ENCODE results near the gene SLC5A9. TPM values are rescaled to one million over a fixed set of nuclear protein-coding genes. Genes with fewer than 3 reads are reported as not detected.

The SLC5A9 gene
- 6.4 and 6.7 TPM in 2 replicates for total RNA-seq (2014; rRNA removed; shearing (Covaris generic))

DNA sequence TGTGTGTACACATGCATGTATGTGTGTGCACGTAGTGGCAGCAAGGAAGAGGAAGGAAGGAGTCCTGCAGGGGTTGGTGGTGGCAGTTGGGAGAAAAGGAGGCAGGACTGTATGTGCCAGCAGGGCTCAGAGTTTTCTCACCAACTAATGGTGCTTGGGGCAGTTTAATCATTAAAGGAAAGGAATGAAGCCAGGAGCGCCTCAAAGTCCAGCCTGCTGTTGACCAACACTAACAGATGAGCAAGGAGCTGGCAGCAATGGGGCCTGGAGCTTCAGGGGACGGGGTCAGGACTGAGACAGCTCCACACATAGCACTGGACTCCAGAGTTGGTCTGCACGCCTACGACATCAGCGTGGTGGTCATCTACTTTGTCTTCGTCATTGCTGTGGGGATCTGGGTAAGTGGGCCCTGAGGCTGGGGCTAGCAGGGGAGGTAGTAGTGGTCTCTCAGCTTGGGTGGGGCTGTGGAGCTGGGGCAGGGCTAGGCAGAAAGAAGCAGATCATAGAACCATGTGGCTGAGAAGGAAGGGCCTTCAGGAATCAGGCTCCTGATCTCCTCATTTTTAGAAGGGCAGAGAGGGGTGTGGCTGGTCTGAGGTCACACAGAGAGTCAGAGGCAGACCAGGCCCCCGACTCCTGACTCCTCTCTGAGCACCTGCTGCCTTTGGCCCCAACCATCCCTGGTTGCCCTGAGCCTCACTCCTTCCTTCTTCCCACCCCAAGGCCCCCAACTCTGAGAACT, at the start of gene SLC5A9:
Gene SLC5A9, plus strand, starts transcription at position 216 of the 742 bp plus-strand sequence. Its CDS starts 21 bp downstream, at position 237.
- Histone ChIP-seq H3K36me3 (replicated peaks; ENCODE audit: control insufficient read depth, insufficient read depth, low read length) (no peaks in the 10 kb centered on the region), H3K4me3 (ENCODE audit: insufficient read depth, low read depth, low read length) (no peak within 1 kb of the TSS), H3K27me3 (ENCODE audit: control insufficient read depth, insufficient read depth, low read length) (no peaks in the 10 kb centered on the region; the same call in 1 of the 2 replicates)
- DNase-seq = no peak

DNA sequence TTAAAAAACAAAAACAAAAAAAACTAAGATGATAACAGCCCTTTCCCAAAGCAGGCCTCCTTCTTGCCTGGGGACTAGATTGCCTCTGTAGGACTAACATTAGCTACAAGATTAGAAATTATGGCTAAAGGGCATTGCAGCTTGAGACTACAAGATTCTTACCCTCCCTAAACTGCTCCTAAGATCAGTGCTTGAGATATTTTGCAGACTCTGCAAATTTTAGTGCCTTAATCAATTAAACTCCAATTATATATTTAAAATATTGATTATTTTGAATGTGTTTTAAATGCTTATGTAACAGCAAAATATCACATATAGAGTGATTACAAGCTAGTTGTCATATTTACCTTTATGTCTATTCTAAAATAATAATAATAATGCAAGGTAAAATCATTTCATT, 47.4 kb upstream of the SLC5A9 start:
- no peaks in the 10 kb centered on the region for H3K27me3 ChIP-seq (ENCODE audit: control insufficient read depth, insufficient read depth, low read length)

DNA sequence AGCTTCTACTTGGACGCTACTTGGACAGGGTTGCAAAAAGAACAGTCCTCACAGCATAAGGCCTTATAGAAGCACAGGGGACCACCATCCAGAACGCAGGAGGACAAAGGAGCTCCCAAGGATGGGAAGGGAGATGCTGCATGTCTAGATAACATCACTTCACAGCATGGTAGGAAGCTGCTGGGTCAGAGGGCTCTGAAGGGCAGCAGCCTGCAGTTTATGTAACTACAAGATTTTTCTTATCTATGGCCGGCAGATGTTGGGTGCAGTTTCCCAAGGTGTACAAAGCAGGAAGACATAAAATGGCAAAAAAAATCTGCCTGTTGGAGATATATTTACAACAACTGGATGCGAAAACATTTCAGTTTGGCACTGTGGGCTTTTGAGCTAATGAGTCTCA, 45.3 kb upstream of the SLC5A9 start:
- H3K36me3 ChIP-seq (replicated peaks; ENCODE audit: control insufficient read depth, insufficient read depth, low read length) = no peaks in the 10 kb centered on the region
- DNase-seq = peak; percentile 14
- H3K27me3 ChIP-seq (ENCODE audit: control insufficient read depth, insufficient read depth, low read length) = no peaks in the 10 kb centered on the region
- no peak overlapping the region for H3K4me3 ChIP-seq (ENCODE audit: insufficient read depth, low read depth, low read length)

More for the DNA sequence above, 47.4 kb upstream of the SLC5A9 start:
- Histone ChIP-seq H3K4me3 (ENCODE audit: insufficient read depth, low read depth, low read length) (no peak overlapping the region), H3K36me3 (replicated peaks; ENCODE audit: control insufficient read depth, insufficient read depth, low read length) (no peaks in the 10 kb centered on the region)
- DNase-seq = no peak

DNA sequence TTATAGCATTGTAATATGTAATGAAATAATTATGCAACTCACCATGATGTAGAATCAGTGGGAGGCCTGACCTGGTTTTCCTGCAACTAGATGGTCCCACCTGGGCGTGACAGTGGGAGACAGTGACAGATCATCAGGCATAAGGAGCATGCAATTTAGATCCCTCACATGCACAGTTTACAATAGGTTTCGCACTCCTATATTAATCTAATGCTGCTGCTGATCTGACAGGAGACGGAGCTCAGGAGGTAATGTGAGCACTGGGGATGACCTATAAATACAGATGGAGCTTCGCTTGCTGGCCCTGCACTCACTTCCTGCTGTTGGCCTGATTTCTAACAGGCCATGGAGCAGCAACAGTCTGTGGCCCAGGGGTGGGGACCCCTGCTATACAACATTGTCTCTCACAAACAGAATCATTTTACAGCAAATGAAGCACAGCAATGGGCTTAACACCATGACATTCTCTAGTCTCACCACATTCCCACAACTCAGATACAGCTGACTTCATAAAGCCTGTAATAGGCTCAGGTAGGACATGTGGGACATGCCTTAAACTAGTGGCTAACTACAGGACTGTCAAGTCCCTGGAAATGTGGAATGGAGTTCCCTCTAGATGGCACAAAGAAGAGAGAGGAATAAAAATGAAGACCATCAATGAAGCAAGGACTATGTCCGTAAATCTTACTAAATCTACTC, 40.7 kb upstream of the SLC5A9 start:
- Histone ChIP-seq H3K27me3 (ENCODE audit: control insufficient read depth, insufficient read depth, low read length) (no peaks in the 10 kb centered on the region), H3K36me3 (replicated peaks; ENCODE audit: control insufficient read depth, insufficient read depth, low read length) (no peaks in the 10 kb centered on the region), H3K4me3 (ENCODE audit: insufficient read depth, low read depth, low read length) (no peak overlapping the region)
- no peak for DNase-seq

- Histone ChIP-seq H3K4me3 (ENCODE audit: insufficient read depth, low read depth, low read length) (no peak overlapping the region), H3K27me3 (ENCODE audit: control insufficient read depth, insufficient read depth, low read length) (no peaks in the 10 kb centered on the region), H3K36me3 (replicated peaks; ENCODE audit: control insufficient read depth, insufficient read depth, low read length) (no peaks in the 10 kb centered on the region)
- no peak for DNase-seq
Observed at GRCh38 chr1:48182439-48182838, 40.1 kb upstream of the SLC5A9 start.

- no peak for DNase-seq
- Histone ChIP-seq H3K27me3 (ENCODE audit: control insufficient read depth, insufficient read depth, low read length) (no peaks in the 10 kb centered on the region), H3K4me3 (ENCODE audit: insufficient read depth, low read depth, low read length) (no peak overlapping the region), H3K36me3 (replicated peaks; ENCODE audit: control insufficient read depth, insufficient read depth, low read length) (no peaks in the 10 kb centered on the region)
Observed at GRCh38 chr1:48186306-48186839, 36.1 kb upstream of the SLC5A9 start.

DNA sequence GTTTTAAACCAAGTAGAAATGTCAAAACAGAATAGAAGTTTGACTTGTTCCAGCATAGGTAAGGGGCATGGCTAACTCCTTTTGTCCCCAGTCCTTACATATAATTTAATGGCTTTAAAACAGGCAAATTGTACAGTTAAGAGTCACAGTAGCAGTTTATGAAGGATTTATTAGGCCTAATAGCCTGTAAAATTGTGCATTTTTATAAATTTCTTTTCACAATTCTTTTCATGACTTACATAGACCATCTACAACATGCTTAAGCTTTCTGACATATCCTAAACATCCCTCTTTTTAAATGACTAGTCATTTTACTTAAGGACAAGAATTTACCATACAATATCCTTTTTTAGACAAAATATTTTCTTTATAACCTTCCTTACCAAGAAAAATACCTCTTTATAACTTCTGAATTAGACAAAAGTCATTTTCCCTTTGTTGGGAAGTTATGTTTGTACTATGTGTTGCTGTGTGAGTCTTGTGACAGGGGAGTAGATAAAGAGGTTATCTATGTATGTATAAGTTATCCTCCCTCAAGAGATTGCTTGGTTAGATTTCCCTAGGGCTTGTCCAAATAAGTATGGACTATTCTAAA, 34.5 kb upstream of the SLC5A9 start:
- DNase-seq = no peak
- no peaks in the 10 kb centered on the region for H3K27me3 ChIP-seq (ENCODE audit: control insufficient read depth, insufficient read depth, low read length)
- no peak overlapping the region for H3K4me3 ChIP-seq (ENCODE audit: insufficient read depth, low read depth, low read length)
- H3K36me3 ChIP-seq (replicated peaks; ENCODE audit: control insufficient read depth, insufficient read depth, low read length) = no peaks in the 10 kb centered on the region

- no peaks in the 10 kb centered on the region for H3K36me3 ChIP-seq (replicated peaks; ENCODE audit: control insufficient read depth, insufficient read depth, low read length)
- no peak overlapping the region for H3K4me3 ChIP-seq (ENCODE audit: insufficient read depth, low read depth, low read length)
- no peak for DNase-seq
- no peaks in the 10 kb centered on the region for H3K27me3 ChIP-seq (ENCODE audit: control insufficient read depth, insufficient read depth, low read length)
Observed at GRCh38 chr1:48190881-48191280, 31.6 kb upstream of the SLC5A9 start.

DNA sequence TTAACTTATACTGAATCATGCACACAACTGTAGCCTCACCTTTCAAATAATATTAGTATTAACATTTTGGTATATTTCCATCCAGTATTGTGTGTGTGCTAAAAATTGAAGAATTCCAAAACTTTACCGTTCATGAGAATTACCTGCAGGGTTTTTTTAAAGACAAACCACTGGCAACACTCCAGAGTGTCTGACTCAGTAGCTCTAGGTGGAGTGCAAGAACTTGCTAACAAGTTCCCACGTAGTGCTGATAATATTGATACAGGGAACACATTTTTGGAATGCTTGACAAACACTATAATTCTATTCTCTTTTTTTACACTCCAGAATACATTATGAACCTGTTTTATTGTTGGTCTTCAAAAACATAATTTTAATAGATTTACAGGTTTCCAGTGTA, 27.7 kb upstream of the SLC5A9 start:
- H3K27me3 ChIP-seq (ENCODE audit: control insufficient read depth, insufficient read depth, low read length) = no peaks in the 10 kb centered on the region
- no peaks in the 10 kb centered on the region for H3K36me3 ChIP-seq (replicated peaks; ENCODE audit: control insufficient read depth, insufficient read depth, low read length)
- H3K4me3 ChIP-seq (ENCODE audit: insufficient read depth, low read depth, low read length) = no peak overlapping the region
- DNase-seq = no peak

DNA sequence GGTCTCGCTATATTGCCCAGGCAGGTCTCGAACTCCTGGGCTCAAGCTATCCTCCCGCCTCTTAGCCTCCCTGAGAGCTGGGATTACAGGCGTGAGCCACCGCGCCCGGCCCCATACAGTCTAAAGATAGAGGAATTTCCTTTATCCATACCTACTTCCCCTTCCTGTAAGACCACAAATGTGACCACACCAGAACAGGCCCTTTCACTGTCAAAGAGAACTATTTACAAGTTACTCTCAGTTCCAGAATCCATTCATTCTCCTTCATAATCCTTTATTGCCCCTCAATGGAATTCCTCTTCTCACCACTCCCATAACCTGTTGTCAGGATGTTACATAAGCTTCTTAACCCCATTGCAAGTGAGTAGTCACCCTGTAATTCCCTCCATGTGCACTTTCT, 26.3 kb upstream of the SLC5A9 start:
- no peak for DNase-seq
- no peak overlapping the region for H3K4me3 ChIP-seq (ENCODE audit: insufficient read depth, low read depth, low read length)
- no peaks in the 10 kb centered on the region for H3K27me3 ChIP-seq (ENCODE audit: control insufficient read depth, insufficient read depth, low read length)
- H3K36me3 ChIP-seq (replicated peaks; ENCODE audit: control insufficient read depth, insufficient read depth, low read length) = no peaks in the 10 kb centered on the region

DNA sequence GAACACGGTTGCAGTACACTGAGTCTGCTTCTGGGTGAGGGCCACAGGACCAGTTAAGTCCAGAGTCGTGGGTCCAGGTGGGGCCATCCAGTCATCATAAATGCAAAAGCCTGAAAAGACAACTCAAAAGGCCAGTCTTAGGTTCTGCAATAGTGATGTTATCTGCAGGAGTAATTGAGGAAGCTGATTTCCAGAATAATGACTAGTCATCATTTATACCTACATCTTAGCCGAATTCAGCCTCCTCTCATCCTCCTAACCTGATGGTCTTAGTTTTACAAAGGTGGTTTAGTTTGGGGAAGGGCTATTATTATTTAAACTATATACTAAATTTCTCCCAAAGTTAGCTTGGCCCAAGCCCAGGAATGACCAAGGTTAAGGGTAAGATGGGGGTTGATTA, 23.5 kb upstream of the SLC5A9 start:
- H3K27me3 ChIP-seq (ENCODE audit: control insufficient read depth, insufficient read depth, low read length) = no peaks in the 10 kb centered on the region
- no peak for DNase-seq
- H3K4me3 ChIP-seq (ENCODE audit: insufficient read depth, low read depth, low read length) = no peak overlapping the region
- H3K36me3 ChIP-seq (replicated peaks; ENCODE audit: control insufficient read depth, insufficient read depth, low read length) = no peaks in the 10 kb centered on the region

DNA sequence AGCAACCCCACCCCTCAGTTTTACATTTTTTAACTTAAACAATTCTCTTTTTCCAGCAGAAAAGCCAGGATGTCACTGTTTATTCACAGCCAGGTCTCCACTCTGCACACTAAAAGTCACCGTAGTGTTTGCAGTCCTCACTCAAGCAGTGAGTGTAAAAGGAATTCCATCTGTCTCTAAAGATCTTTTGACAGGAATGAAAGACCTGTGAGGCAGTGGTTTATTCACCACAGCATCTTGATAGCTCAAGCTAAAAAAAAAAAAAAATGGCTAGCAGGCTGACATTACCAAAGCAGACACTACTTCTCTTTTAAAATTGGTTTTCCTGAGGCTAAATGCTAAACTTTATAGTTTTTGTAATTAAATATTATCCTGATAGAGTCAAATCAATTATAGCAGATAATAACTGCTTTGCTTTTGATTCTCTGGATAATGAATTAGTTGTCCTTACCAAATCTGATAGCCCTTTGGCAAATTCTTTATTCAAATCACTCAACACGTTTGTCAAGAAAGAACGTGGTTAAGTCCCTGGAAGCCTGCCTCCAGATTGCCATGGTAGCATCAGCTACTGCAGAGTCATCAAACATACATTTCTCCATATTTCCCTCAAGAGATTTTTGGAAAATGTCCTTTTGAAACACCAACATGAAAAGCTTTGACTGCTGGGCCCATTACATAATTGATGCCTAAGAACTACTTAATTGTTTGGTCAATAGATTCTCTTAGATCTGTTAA, 22.2 kb upstream of the SLC5A9 start:
- H3K27me3 ChIP-seq (ENCODE audit: control insufficient read depth, insufficient read depth, low read length) = no peaks in the 10 kb centered on the region
- H3K4me3 ChIP-seq (ENCODE audit: insufficient read depth, low read depth, low read length) = no peak overlapping the region
- no peak for DNase-seq
- no peaks in the 10 kb centered on the region for H3K36me3 ChIP-seq (replicated peaks; ENCODE audit: control insufficient read depth, insufficient read depth, low read length)

- H3K36me3 ChIP-seq (replicated peaks; ENCODE audit: control insufficient read depth, insufficient read depth, low read length) = no peaks in the 10 kb centered on the region
- H3K4me3 ChIP-seq (ENCODE audit: insufficient read depth, low read depth, low read length) = no peak overlapping the region
- H3K27me3 ChIP-seq (ENCODE audit: control insufficient read depth, insufficient read depth, low read length) = no peaks in the 10 kb centered on the region
- peak; percentile 61 for DNase-seq
Observed at GRCh38 chr1:48202030-48202752, 20.3 kb upstream of the SLC5A9 start.
